IgD-negative memory B cell (primary cell): Measurements from ENCODE around the gene OR52E5. TPM values are rescaled to one million over a fixed set of nuclear protein-coding genes. Genes with fewer than 3 reads are reported as not detected.

ENCODE experiments used
- H3K27ac Mint-ChIP-seq, 3 donors: one replicate each; pipeline ENCODE4 v1.8.0; 2020 to 2022; ENCODE audit warnings: mild to moderate bottlenecking in 3 of 3, mixed read lengths in 3 of 3, moderate library complexity in 1 of 3
- H3K27me3 Mint-ChIP-seq: one replicate; pipeline ENCODE4 v1.8.0; 2021; ENCODE audit warnings: mixed read lengths
- H3K36me3 Mint-ChIP-seq: one replicate; pipeline ENCODE4 v1.8.0; 2020; ENCODE audit warnings: mild to moderate bottlenecking, mixed read lengths
- H3K4me1 Mint-ChIP-seq, 3 donors: one replicate each; pipeline ENCODE4 v1.8.0; 2020 to 2022; ENCODE audit warnings: mixed read lengths in 3 of 3, mild to moderate bottlenecking in 1 of 3
- H3K4me3 Mint-ChIP-seq, 4 donors: one replicate each; pipeline ENCODE4 v1.8.0; 2020 to 2022; ENCODE audit warnings: mild to moderate bottlenecking in 4 of 4, mixed read lengths in 4 of 4, moderate library complexity in 3 of 4
- H3K9me3 Mint-ChIP-seq, 3 donors: one replicate each; pipeline ENCODE4 v1.8.0; 2020 to 2021; ENCODE audit warnings: mixed read lengths in 3 of 3, mild to moderate bottlenecking in 1 of 3
- polyA plus RNA-seq: library from polyadenylated mRNA; unstranded; fragments of 300-500 nt; fragmentation: Illumina TruSeq; gene quantifications from one replicate; pipeline ENCODE4 v1.2.3, GENCODE V29; 2021

The OR52E5 gene
- polyA plus RNA-seq, 1 donor from 2014 or later = not detected

GRCh38 chr11:5923794-5924193, 30.8 kb downstream of the OR52E5 start:
- Mint-ChIP-seq H3K4me3 (no peak overlapping the region), H3K27ac (no peak overlapping the region), H3K27me3 (no peaks in the 10 kb centered on the region), H3K9me3 (peaks cover 2 to 12% (median 11%) of the 10 kb centered on the region in 3 donors), H3K36me3 (no peaks in the 10 kb centered on the region), H3K4me1 (no peaks in the 10 kb centered on the region)

GRCh38 chr11:5928271-5928670, 35.3 kb downstream of the OR52E5 start:
- Mint-ChIP-seq H3K27ac (peak overlapping the region in 1 of 3 donors; percentile 1), H3K4me1 (no peaks in the 10 kb centered on the region), H3K4me3 (no peak overlapping the region), H3K9me3 (peaks cover 2 to 14% (median 12%) of the 10 kb centered on the region in 3 donors), H3K36me3 (no peaks in the 10 kb centered on the region), H3K27me3 (peaks cover 2% of the 10 kb centered on the region)

DNA sequence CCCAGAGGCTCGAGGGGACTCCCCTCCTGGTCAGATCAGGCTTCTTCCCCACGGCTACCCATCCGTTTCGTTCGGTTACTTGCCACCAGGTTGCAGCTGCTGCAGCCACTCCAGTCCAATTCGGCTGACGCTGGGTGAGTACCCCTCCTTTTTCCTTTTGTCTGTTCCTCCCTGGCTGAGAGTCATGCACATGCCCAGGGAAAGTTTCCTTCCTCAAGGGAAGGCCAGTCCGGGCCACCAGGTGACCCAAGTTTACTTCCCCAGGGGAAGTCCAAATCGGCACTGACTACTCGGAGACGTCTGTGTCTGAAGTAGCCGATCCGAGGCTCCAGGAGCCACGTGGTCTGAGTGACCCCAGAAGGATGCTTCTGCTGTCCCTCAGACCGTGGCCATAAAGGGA, 35.8 kb downstream of the OR52E5 start:
- no peaks in the 10 kb centered on the region for H3K4me1 Mint-ChIP-seq
- no peak overlapping the region for H3K27ac Mint-ChIP-seq
- H3K4me3 Mint-ChIP-seq = no peak overlapping the region
- peaks cover 2 to 14% (median 9%) of the 10 kb centered on the region in 3 donors for H3K9me3 Mint-ChIP-seq
- H3K27me3 Mint-ChIP-seq = peaks cover 2% of the 10 kb centered on the region
- no peaks in the 10 kb centered on the region for H3K36me3 Mint-ChIP-seq

GRCh38 chr11:5929571-5930368, 36.8 kb downstream of the OR52E5 start:
- peaks cover 2 to 14% (median 5%) of the 10 kb centered on the region in 3 donors for H3K9me3 Mint-ChIP-seq
- peaks cover 2% of the 10 kb centered on the region for H3K27me3 Mint-ChIP-seq

GRCh38 chr11:5930614-5931013, 37.6 kb downstream of the OR52E5 start:
- Mint-ChIP-seq H3K4me1 (no peaks in the 10 kb centered on the region), H3K27ac (no peak overlapping the region), H3K9me3 (peaks cover 0 to 11% (median 3%) of the 10 kb centered on the region in 3 donors), H3K4me3 (no peak overlapping the region), H3K27me3 (peaks cover 2% of the 10 kb centered on the region), H3K36me3 (no peaks in the 10 kb centered on the region)

More at GRCh38 chr11:5929571-5930368, 36.8 kb downstream of the OR52E5 start:
- H3K4me1 Mint-ChIP-seq = no peaks in the 10 kb centered on the region
- no peaks in the 10 kb centered on the region for H3K36me3 Mint-ChIP-seq
- H3K4me3 Mint-ChIP-seq = no peak overlapping the region
- no peak overlapping the region for H3K27ac Mint-ChIP-seq

DNA sequence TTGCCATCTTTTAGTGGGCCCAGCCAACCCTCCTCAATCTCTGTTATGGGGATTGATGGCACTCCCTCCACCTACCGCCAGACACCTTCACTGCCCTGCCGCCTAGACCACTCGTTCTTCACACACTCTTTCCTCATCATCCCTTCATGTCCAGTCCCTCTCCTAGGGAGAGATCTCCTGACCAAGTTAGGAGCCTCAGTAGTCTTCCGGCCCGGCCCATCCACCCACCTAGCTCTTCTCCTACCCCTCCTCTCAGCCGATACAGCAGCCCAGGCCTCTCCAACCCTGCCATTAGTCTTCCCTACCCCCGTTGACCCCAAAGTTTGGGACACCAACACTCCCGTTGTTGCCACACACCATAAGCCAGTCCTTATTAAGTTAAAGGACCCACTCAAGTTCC, 38.1 kb downstream of the OR52E5 start:
- Mint-ChIP-seq H3K9me3 (peaks cover 0 to 11% (median 3%) of the 10 kb centered on the region in 3 donors), H3K27ac (peak overlapping the region in 1 of 3 donors; percentile 35), H3K4me3 (no peak overlapping the region), H3K27me3 (peaks cover 2% of the 10 kb centered on the region), H3K36me3 (no peaks in the 10 kb centered on the region), H3K4me1 (no peaks in the 10 kb centered on the region)

DNA sequence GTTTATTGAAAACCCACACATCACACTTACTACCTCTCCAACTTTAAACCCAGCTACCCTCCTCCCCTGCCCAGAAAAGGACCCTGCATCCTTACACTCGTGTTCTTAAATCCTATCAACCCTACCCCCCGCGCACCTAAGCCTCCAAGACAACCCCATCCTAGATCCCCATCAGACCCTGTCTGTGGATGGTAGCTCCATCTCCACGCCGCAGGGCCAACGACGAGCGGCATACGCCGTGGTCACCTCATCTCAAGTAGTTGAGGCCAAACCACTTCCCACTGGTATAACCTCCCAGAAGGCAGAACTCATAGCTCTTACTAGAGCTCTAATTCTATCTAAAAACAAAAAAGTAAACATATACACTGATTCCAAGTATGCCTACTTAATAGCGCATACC, 39.7 kb downstream of the OR52E5 start:
- no peaks in the 10 kb centered on the region for H3K36me3 Mint-ChIP-seq
- H3K4me1 Mint-ChIP-seq = no peaks in the 10 kb centered on the region
- H3K9me3 Mint-ChIP-seq = peaks cover 0 to 18% (median 3%) of the 10 kb centered on the region in 3 donors
- peak overlapping the region in 1 of 4 donors; percentile 58 for H3K4me3 Mint-ChIP-seq
- no peak overlapping the region for H3K27ac Mint-ChIP-seq
- peaks cover 2% of the 10 kb centered on the region for H3K27me3 Mint-ChIP-seq

- Mint-ChIP-seq H3K27ac (no peak overlapping the region), H3K4me3 (no peak overlapping the region), H3K27me3 (peaks cover 2% of the 10 kb centered on the region), H3K36me3 (no peaks in the 10 kb centered on the region), H3K9me3 (peaks cover 0 to 17% (median 5%) of the 10 kb centered on the region in 3 donors), H3K4me1 (no peaks in the 10 kb centered on the region)
Measured at GRCh38 chr11:5933116-5933515, 40.1 kb downstream of the OR52E5 start.

- peaks cover 4% of the 10 kb centered on the region for H3K27me3 Mint-ChIP-seq
- no peaks in the 10 kb centered on the region for H3K36me3 Mint-ChIP-seq
- H3K4me1 Mint-ChIP-seq = no peaks in the 10 kb centered on the region
- H3K9me3 Mint-ChIP-seq = peaks cover 0 to 7% (median 3%) of the 10 kb centered on the region in 3 donors
- no peak overlapping the region for H3K4me3 Mint-ChIP-seq
- peak overlapping the region in 1 of 3 donors; percentile 72 for H3K27ac Mint-ChIP-seq
Measured at GRCh38 chr11:5937868-5938602, 45.0 kb downstream of the OR52E5 start.

DNA sequence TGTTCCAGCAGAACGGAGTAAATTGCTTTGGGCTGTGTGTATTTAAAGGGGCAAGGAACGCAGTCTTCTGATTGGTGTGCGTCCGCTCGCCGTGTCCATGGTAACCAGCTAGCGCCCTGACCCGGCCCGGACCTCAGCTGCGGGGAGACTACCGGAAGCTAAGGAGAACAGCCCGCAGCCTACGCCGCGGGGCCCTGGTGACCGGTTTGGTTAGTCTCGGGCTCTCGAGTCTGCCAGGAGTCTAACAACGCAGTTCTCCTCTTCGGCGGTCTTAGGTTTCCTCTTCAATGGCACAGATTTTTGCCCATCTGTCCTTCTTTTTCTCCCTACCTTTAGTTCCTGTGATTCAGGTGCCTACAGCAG, 45.6 kb downstream of the OR52E5 start:
- Mint-ChIP-seq H3K4me1 (no peaks in the 10 kb centered on the region), H3K4me3 (no peak overlapping the region), H3K9me3 (peaks cover 0 to 7% (median 3%) of the 10 kb centered on the region in 3 donors), H3K27me3 (peaks cover 5% of the 10 kb centered on the region), H3K36me3 (no peaks in the 10 kb centered on the region), H3K27ac (peak overlapping the region in 1 of 3 donors; percentile 55)

- Mint-ChIP-seq H3K4me1 (no peaks in the 10 kb centered on the region), H3K36me3 (no peaks in the 10 kb centered on the region), H3K27ac (no peak overlapping the region), H3K9me3 (peaks cover 0 to 7% (median 2%) of the 10 kb centered on the region in 3 donors), H3K27me3 (peaks cover 5% of the 10 kb centered on the region), H3K4me3 (no peak overlapping the region)
Measured at GRCh38 chr11:5940748-5941147, 47.7 kb downstream of the OR52E5 start.

GRCh38 chr11:5941951-5942350, 48.9 kb downstream of the OR52E5 start, which contains the start of gene OR56A3:
Gene OR56A3 (plus strand): TSS chr11:5942251. CDS start chr11:5947347, 5,096 bp downstream.
- Mint-ChIP-seq H3K36me3 (no peaks in the 10 kb centered on the region), H3K9me3 (peaks cover 0 to 5% (median 2%) of the 10 kb centered on the region in 3 donors), H3K27ac (no peak within 1 kb of the TSS), H3K4me1 (no peaks in the 10 kb centered on the region), H3K4me3 (no peak within 1 kb of the TSS), H3K27me3 (peaks cover 5% of the 10 kb centered on the region)
